GM04504 (cell line): Measurements from ENCODE around the gene SLC12A8.
A peak's percentile ranks its signal among the peaks of the same experiment; 100 is the strongest.

Experiments
- DNase-seq: peaks from one replicate; pipeline ENCODE4 v3.0.0-alpha.2; 2012; ENCODE audit warnings: low read depth

The SLC12A8 gene

GRCh38 chr3:125140011-125140817 is 72.3 kb downstream of the SLC12A8 start:
- no peak for DNase-seq

GRCh38 chr3:125139386-125139785 is 73.2 kb downstream of the SLC12A8 start:
- no peak for DNase-seq

GRCh38 chr3:125137358-125138033 is 75.1 kb downstream of the SLC12A8 start:
- no peak for DNase-seq

DNA sequence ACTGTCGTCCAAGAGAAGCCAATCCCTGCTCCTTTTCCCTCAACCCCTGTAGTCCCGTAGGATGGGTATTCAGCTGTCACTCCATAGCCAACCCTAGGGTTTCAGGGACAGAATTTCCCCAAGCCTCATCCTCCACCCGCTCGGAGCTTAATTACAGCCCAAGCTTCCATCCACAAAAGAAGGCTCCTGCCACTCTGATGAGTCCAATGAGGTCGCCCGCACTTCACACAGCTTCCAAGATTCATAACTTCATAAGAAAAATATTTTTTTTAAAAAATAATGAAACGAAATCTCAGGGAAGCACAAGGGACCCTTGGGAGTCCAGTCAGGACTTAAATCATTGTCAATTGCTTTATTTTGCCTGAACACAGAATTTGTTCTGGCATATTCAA is 75.6 kb downstream of the SLC12A8 start:
- no peak for DNase-seq

DNA sequence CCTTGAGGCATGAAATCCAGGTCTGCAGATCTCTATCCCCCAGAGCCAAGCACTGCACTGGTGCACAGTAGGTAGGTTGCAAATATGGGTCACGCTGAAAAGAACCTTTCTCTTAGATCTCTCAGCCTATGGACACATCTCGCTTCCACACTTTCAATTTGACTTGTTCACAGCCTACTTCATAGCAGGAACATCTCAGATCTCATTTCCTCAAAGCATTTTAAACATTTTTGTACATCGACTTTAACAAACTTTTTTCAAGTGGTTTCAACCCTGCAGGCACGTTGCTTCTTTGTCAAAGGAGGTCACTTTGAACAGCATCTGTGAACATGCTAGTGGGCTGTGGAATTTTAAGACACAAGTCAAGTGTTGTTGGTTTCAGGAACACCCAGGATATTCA is 76.0 kb downstream of the SLC12A8 start:
- no peak for DNase-seq

GRCh38 chr3:125134952-125135351 is 77.6 kb downstream of the SLC12A8 start:
- DNase-seq, result no peak

- no peak for DNase-seq
Observed at GRCh38 chr3:125132815-125133214, 79.7 kb downstream of the SLC12A8 start.

DNA sequence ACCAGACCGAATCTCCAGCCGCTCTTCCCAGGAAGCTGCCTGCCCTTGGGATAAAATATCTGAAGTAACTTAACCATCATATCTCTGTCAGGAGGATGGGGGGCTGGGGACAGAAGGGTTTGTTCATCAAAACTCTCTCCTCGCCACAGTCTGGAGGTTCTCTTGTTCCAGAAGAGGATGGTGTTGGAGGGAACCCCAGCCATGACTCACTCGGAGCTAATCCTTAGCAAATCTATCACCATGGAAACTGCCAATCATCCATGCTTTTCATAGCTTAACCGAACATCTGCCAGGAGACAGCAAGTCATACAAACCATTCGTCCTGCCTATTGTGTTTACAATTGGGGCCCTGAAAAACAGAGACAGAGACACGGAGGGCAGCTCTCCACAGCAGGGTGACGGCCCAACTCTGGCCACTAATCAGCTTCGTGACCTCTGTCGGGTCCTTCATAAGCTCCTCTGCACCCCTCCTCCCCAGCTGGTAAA is 83.0 kb downstream of the SLC12A8 start:
- DNase-seq, result peak; percentile 99

- DNase-seq, result peak; percentile 86
Observed at GRCh38 chr3:125128861-125129501, 83.6 kb downstream of the SLC12A8 start.

- no peak for DNase-seq
Observed at GRCh38 chr3:125126323-125126722, 86.2 kb downstream of the SLC12A8 start.

DNA sequence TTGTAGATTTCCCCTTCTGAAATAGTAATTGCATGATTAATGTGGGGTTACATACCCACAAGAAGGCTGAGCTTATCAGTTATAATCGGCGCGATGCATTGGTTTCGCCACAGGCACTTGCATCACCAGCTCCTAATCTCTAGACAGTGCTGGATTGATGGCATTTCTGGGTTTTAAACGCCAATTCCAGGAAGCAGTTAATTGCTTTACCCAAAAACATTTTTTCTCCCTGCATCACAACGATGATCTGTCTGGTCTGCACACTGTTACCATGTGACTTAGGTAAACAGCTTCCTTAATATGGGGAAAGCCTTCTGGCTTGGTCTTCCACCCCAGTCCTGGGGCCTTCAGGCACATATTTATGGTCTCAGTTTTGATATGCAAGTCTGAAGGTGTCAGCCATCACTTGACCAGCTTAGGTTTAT is 86.7 kb downstream of the SLC12A8 start:
- DNase-seq, result peak; percentile 93

DNA sequence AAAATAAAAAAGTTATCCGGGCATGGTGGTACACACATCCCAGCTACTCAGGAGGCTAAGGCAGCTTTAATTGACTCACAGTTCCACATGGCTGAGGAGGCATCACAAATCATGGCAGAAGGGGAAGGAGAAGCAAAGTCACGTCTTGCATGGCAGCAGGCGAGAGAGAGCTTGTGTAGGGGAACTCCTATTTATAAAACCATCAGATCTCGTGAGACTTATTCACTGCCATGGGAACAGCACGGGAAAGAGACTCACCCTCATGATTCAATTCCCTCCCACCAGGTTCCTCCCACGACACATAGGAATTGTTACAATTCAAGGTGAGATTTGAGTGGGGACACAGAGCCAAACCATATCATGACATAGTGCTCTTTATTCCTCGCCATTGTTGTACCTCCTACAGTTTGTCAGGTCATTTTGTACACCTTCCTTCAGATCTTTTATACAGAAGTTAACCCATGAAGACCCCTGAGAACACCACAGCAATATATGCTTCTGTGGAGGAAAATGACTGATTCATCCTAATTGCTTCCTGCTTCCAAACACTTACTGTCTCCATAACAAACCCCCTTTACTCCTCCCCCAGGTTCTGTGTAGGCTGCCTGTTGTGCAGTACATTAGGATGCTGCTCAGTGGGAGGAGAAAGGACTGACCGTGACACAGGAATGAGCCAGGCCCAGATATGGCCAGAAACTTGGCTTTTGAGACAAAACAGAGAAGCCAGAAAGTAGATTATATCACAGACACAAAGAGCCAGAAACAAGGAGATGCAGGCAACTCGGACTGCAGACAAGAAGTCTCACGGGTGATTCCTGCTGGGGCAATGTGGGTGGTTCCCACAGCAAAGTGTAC is 88.9 kb downstream of the SLC12A8 start:
- no peak for DNase-seq

DNA sequence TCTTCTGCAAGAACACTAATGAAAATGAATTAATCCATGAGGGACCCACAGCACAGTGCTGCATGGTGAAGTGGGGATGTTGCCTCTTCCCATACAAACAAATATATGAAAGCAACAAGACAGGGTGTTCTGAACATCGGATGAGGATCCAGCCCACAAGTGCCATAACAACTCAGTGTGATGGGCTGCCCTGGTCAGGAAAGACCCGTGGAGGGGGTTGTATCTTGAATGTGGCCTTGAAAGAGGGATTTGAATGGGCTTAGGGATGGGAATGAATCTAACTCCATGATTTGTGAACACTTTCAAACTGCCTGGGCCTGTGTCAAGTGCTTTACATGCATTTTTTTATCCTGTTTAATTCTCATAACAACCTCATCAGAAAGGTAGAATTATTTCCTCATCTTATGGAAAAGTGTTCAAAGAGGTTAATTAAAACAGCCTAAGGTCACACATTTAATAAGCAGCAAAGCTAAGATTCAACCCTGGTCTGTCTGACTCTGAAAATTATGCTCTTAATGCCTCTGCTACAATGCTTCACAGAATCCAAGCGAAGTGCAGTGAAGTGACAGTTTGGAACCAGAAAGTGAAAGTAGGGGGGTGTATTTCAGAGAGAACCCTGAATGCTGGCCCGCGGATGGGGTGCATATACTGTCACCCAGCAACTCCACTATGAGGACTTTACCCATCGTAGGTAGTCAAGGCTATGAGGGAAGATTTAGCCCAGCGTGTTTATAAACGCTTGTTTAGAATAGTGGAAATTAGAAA is 91.1 kb downstream of the SLC12A8 start:
- DNase-seq, result no peak

DNA sequence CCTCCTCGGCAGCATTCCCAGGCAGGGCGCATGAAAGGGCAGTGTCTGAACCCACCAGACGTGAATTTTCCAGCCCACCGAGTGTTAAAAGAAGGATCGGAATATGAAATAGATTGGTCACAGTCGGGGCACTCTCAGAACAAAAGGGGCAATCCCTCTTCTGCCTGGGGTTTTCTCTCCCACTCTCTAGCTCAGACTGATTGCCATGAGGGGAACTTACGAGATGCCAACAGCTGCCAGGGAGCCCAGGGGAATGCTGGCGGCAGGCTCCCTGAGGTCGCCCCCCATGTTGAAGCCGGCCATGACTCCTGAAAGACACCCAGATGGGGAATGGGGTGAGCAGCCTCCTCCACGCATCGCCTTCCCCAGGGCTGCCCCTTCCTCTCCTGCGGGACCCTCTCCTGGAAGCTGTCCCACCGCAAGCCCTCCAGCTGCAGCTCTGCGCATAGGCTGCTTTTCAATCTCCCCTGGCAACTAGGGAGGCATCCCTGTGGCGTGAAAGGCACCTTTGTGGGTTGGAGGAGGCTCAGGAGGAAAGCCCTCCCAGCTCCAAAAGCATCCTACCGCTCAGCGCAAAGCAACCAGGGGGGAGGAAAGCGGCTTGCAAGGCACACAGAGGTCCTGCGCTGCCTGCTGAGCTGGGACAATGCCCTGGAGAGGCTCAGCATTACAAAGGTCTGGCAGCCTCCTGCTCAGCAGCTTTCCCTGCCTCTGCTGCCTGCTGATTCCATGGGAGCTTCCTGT is 92.0 kb downstream of the SLC12A8 start:
- DNase-seq, result no peak

- DNase-seq, result no peak
Observed at GRCh38 chr3:125119752-125120378, 92.7 kb downstream of the SLC12A8 start.

GRCh38 chr3:125118600-125118999 is 93.9 kb downstream of the SLC12A8 start:
- no peak for DNase-seq

DNA sequence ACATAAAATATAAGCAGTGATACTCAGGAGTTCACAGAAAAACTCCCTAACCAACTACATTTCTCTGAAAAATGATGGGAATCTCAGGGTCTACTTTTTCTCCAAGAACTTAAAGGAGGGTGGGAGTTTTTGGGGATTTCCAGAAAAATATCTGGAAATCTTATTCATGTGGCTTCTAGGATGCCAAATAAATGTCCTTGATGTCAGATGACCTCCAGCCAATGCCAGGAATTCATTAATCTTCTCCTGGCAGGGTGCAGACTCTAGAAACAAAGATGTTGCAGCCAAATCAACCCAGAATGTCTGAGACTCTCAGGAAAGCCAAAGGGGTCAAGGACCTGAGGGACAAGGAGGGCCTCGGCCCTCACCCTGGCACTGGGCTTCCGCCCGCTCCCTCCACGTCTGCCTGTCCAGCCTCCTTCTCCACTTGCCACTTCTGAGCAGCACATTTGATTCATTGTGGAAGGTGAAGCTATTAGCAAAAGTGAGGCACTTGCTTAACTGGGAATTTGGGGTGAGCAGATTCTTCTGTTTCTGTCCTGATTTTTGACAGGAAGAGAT is 94.8 kb downstream of the SLC12A8 start:
- no peak for DNase-seq

DNA sequence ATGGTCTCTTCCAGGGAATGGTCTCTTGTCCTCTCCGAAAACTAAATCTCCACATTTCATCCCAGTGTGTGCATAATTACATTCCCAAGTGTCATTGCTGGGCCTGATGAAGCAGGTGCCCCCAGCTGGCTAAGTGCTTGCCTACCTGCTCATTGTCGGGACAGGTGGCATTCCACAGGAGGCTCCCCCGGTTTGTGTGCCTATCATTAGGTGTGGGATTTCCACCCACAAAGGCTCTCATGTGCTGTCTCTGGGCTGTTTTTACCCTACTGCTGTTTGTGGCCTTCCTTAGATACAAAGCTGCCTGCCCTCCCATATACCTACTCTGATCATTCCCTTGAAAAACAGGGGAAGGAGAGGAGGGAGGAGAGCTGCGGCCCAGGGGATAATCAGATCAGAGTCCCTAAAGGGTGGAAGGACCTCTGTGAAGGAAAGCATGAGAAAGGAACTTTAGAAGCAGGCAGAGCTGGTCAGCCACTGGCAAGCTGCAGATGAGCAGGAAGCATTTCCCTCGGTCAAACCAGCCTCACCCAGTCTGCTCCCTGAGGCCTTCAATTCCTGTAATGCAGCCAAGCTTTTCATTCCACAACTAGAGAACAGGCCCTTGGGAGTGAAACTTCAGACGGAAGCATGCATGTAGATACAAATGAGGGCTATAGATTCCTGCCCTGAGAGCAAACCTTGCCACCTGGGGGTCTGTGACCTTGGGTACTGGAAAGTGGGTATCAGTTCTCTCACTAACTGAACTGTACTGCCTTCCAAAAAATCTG is 96.1 kb downstream of the SLC12A8 start:
- DNase-seq, result peak; percentile 84

- peak; percentile 87 for DNase-seq
Observed at GRCh38 chr3:125115640-125116039, 96.9 kb downstream of the SLC12A8 start.
